HG03097 (cell line): Measurements from ENCODE around the gene ABCA8.

ENCODE experiments used
- ATAC-seq: cut with Tn5 transposase; IDR thresholded peaks from one replicate; pipeline ENCODE4 v1.9.1; 2021; ENCODE audit not compliant: unreplicated experiment, low FRiP score

Gene ABCA8

DNA sequence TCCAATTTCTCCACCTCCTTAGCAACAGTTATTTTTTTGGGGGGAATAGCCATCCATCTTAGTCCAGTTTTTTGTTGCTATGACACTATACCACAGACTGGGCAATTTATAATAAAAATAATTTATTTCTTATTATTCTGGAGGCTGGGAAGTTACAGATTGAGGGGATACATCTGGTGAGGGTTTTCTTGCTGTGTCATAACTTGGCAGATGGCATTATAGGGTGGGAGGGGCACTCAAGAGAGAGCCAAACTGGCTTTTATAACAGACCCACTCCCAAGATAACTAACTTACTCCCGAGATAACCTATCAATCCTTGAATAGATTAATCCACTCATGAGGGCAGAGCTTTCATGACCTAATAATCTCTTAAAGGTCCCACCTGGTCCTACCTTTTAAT is 84.2 kb downstream of the ABCA8 start:
- no peak for ATAC-seq

DNA sequence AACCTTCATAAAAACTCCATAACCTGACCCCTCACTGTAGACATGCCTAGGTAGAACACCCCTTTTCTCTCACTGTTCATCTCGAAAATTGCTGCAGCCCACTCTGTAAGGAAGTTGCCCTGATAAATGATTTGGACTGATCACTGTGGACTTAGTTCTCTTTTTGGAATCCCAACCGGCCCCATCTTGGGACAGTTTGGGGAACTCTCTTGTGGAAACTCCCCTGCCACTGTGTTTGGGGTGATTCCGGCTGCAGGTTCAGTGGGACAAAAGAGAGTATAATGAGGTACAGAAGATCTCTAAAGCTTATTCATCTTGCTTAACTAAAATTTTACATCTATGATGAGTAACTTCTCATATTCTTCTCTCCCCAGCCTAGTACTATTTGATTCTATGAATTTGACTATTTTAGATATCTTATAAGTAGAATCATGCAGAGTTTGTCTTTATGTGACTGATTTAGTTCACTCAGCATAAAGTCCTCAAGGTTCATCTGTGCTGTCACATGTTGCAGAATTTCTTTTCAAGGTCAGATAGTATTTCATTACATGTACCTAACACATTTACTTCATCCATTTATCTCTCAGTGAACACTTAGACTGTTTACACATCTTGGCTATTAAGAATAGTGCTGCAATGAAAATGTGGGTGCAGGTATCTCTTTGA is 84.9 kb downstream of the ABCA8 start:
- no peak for ATAC-seq

GRCh38 chr17:68868708-68869107 is 86.5 kb downstream of the ABCA8 start:
- no peak for ATAC-seq

DNA sequence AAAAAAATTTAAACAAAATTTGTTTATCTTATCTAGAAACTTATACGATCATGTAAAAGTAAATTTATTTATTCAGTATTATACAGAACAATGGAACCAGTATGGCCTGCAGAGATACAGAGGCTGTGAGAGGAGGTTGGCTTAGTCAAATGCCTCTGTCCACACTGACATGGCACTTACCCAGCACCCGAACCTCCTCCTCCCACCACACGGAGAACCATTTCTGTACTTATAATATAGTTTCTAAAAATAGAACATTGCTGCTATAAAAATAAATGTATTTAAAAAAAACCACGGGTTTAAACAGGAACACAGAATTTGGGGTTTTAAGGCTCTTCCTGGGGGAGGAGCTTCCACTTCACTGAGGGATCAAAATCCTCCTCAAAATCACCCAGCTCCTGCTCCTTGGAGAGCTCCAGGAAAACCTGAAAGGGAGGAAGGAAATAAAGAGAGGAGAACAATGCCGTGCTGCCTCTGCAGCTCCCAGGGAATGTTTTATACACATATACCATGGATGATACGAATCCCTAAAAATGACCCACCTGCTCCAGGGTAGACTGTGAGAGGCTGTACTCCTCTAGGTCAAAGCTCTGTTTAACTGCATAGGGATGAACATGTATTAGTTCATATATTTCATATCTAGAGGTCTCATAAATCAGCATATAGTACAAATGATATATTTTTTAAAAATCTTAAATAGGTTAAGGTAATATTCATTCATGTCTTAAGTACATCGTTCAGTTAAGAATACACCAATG is 87.3 kb downstream of the ABCA8 start:
- no peak for ATAC-seq

GRCh38 chr17:68865584-68865983 is 89.6 kb downstream of the ABCA8 start:
- ATAC-seq, result no peak

DNA sequence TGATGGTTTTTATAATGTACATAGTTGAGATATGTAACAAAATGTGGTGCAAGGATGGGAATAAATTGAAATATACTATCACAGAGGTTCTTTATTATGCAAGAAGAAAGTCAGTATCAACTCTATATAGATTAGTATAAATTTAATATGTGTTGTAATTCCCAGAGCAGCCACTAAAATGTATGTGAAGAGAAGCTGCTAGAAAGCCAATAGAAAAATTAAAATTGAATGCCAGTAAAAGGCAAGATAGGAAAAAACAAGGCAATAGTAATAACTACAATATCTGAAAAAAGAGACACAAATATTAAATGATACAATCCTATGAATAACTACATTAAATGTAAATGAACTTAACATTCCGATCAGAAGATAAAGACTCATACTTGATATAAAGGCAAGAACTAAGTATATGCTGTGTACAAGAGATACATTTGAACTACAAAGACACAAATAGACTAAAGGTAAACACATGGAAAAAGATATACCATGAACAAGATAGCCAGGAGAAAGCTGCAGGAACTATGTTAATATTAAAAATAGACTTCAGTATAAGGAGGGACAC is 92.0 kb downstream of the ABCA8 start:
- ATAC-seq, result no peak

DNA sequence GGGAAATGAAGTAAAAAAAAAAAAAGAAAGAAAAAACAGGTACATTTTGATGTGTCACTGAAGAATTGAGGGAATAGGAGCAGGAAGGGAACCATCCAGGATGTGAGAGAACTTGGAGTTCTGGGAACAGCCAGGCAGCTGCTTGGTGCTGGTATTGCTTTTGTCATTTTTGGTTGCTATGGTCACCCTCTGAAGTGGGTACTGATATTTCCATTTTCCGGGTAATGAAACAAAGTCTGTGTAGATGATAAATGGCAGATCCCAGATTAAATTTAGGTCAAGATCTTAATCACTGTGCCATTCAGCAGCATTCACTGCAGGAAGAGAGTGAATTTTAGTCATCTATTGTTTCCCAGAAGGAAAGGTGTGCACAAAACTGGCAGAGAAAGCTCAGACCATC is 93.6 kb downstream of the ABCA8 start:
- no peak for ATAC-seq

GRCh38 chr17:68860941-68861340 is 94.3 kb downstream of the ABCA8 start:
- ATAC-seq, result no peak

DNA sequence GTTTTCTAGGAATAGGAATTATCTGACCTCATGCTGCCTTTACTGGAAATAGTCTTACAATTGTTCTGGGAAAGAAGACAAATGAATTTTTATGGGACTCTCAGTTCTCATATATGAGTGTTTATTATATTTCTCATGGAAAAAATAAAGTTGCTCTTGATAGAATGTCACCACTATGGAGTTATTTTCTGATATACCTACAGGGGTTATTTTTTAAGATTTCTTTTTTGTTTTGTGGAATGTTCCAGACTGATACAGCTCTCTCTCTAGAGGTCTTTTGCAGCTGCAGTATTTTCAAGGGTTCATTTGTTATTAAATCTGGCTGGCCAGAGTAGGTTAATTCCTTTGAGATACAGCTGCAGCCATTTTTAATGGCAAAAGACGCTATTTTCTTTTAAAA is 100.7 kb downstream of the ABCA8 start:
- ATAC-seq, result no peak

GRCh38 chr17:68853439-68853838 is 101.8 kb downstream of the ABCA8 start:
- no peak for ATAC-seq

DNA sequence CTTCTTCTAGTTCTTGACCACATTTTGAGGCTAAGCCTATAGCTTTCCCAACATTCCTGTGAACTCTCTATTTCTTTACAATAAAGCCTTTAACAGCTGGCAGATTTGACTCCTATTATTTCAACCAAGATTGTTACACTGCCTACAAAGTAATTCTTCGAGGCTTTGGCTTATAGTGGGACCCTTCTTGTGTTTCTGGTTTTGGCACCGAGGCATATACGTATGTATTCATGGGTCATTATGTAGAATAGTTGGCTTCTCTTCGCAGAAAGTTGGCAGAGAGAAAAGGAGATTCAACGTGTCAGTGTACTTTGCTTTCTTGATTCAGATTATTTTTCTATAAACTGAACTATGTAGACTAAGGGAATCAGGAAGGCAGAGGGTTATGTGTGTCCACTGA is 102.2 kb downstream of the ABCA8 start:
- no peak for ATAC-seq

DNA sequence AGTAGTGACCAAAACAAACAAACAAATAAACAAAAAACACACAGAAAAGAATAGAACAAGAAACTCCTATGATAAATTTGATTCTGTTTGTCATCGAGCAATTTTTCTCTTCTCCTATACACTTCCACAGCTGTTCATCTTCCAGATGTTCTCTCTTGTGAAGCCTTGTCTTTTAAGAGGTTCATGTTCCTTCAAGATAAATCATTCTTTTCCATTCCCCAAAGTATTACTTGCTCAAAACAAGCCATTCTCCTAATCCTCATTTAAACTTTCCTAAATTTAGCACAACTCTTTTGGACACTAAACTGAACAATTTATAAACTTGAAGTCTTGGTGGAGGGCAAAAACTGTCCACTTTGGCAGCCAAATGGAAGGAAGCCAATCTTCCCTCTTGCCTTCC is 103.3 kb downstream of the ABCA8 start:
- no peak for ATAC-seq

DNA sequence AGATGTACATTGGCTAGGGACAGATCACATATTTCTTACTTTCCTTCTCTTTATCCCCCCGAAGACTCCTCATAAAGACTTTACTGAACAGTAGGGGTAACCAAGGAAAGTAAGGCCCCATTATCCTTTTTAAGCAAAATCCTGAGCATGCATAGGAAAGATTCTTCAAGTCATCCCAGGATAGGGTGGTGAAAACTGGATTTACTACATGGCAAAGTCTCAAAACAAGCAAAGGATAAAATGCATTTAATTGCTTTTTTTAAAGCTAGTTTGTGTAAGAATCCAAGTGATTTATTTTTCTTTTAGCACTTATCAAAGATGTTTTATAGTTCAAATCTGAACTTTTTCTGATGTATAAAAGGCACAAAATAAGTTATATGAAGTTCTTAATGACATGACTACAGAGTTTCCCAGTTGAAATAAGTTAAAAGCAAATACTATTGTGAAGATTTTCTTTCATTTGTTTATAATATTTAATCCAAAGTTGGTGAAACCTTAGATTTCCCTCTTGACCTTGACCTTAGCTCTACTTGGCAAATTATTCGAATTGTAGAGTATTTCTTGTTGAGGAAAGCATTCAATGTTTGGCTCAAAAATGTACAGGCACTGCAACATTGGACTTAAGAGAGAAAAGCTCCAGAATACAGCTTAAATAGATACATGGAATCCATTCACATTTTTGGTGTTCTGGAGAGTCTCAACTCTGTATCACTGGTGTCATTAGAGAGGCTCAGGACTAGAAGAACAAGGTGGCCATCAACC is 104.3 kb downstream of the ABCA8 start:
- no peak for ATAC-seq

DNA sequence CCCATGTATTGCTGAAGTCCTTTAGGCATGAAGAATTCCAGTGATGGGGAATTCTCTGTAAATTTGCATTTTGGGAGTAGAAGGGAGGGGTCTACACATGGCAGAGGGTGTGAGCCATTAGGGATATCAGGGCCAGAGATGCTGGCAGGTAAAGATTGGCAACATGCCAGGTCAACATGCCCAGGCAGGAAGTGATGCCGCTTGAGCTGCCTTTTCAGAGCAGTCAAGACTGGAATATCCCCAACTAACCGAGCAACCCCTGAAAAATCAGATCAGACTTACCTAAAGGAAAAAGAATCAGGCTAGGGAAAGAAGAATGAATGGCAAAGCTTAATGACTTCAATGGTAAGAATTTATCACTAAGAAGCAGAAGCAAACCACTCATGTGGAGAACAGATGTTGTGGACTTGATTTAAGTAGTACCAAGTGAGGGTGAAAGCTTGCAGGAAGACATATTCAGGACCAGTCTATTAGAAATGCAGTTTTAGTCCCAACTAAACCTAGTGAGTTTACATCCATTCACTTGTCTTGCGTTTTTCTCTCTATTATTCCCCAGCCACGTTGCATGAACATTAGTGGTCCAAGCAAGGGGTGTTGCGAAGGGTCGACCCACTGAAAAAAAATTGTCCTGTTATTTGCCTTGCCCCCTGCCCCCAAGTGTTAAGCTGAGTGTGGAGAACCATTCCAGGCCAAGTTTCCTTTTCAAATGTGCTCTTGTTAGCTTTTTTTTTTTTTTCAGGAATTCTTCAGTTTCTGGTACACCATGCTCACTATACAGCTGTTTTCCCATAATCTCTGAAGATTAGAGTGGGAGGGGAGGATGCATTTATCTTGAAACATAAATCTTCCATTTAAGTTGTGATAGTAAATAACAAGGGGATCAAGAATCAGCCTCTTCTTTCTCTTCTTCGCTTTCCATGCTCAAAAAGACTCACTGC is 105.2 kb downstream of the ABCA8 start:
- no peak for ATAC-seq

GRCh38 chr17:68847711-68848110 is 107.5 kb downstream of the ABCA8 start:
- no peak for ATAC-seq

- no peak for ATAC-seq
These were observed 111.7 kb downstream of the ABCA8 start for GRCh38 chr17:68843522-68843921.

DNA sequence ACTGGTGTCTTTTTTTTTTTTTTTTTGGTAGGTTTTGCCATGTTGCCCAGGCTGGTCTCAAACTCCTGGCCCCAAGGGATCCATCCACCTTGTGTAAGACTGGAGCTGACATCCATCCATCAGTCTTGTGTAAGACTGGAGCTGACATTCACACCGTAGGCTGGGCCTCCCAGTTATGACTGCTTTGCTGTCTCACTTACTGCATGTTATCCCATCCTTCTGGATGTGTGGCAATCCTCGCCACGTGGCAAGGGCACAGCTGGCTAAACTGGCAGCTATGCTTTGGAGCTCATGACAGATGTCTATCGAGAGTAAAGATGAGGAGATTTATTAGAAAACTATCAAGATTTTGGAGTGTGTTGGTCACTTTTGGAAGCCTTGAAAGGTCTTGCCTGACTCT is 115.1 kb downstream of the ABCA8 start:
- no peak for ATAC-seq

GRCh38 chr17:68835071-68835470 is 120.1 kb downstream of the ABCA8 start:
- ATAC-seq, result no peak

DNA sequence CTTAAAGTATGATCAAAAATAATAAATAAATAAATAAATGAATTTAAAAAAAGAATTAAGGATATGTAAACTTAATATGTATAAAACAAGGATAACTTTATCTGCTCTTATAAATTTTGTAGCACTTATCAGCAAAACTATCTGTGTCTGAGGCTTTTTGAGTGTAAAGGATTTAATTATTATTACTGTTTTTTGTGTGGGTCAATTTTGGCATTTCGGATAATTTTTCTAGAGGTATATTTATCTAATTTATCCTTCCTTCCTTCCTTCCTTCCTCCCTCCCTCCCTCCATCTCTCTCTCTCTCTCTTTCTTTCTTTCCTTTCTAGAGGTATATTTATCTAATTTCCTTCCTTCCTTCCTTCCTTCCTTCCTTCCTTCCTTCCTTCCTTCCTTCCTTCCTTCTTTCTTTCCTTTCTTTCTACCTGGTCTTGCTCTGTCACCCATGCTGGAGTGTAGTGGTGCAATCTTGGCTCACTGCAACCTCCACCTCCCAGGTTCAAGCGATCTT is 120.8 kb downstream of the ABCA8 start:
- no peak for ATAC-seq
